CD4-positive, alpha-beta T cell treated with Interleukin-6 for 4 hours (primary cell): Measurements from ENCODE around the gene CARHSP1.
"Not testable (repeated sequence)": the region's sequence is repeated elsewhere in the genome, so short reads cannot be mapped to it uniquely, and the experiment has no call there.

Source experiments
- DNase-seq: peaks from one replicate; pipeline ENCODE4 v3.0.0-alpha.2; 2020; ENCODE audit warnings: mixed read lengths

CARHSP1 gene

GRCh38 chr16:8892101-8892575 is 23.3 kb upstream of the CARHSP1 start:
- DNase-seq: no peak

GRCh38 chr16:8890549-8890921 is 21.7 kb upstream of the CARHSP1 start:
- DNase-seq: no peak

- no peak for DNase-seq
Observed at GRCh38 chr16:8889893-8890548, 21.2 kb upstream of the CARHSP1 start.

- no peak for DNase-seq
Observed at GRCh38 chr16:8888951-8889892, 20.4 kb upstream of the CARHSP1 start.

GRCh38 chr16:8887952-8888560 is 19.2 kb upstream of the CARHSP1 start:
- no peak for DNase-seq

GRCh38 chr16:8887431-8887765 is 18.6 kb upstream of the CARHSP1 start:
- no peak for DNase-seq

- no peak for DNase-seq
Observed at GRCh38 chr16:8886593-8887430, 18.0 kb upstream of the CARHSP1 start.

- no peak for DNase-seq
Observed at GRCh38 chr16:8885674-8886592, 17.1 kb upstream of the CARHSP1 start.

GRCh38 chr16:8882725-8883377 is 14.0 kb upstream of the CARHSP1 start:
- no peak for DNase-seq

- no peak for DNase-seq
Observed at GRCh38 chr16:8882041-8882617, 13.3 kb upstream of the CARHSP1 start, which contains the start of gene LITAFD. Gene LITAFD (plus strand): TSS chr16:8882351. CDS start chr16:8884356, 2,005 bp downstream.

GRCh38 chr16:8880839-8881510 is 12.2 kb upstream of the CARHSP1 start:
- DNase-seq: no peak

GRCh38 chr16:8878523-8878911 is 9.7 kb upstream of the CARHSP1 start:
- no peak for DNase-seq

GRCh38 chr16:8877894-8878522 is 9.2 kb upstream of the CARHSP1 start:
- no peak for DNase-seq

GRCh38 chr16:8875317-8875716 is 6.5 kb upstream of the CARHSP1 start:
- not testable (repeated sequence) for DNase-seq

GRCh38 chr16:8874388-8874787 is 5.6 kb upstream of the CARHSP1 start:
- DNase-seq: no peak

GRCh38 chr16:8873866-8874195 is 5.0 kb upstream of the CARHSP1 start:
- DNase-seq: not testable (repeated sequence)

- DNase-seq: no peak
Observed at GRCh38 chr16:8872967-8873865, 4.4 kb upstream of the CARHSP1 start.

- DNase-seq: no peak
Observed at GRCh38 chr16:8872071-8872470, 3.3 kb upstream of the CARHSP1 start.

GRCh38 chr16:8869988-8870241 is 1.1 kb upstream of the CARHSP1 start:
- not testable (repeated sequence) for DNase-seq
